ENCODE data around the gene PWWP2B. TPM values are rescaled to one million over a fixed set of nuclear protein-coding genes. Genes with fewer than 3 reads are reported as not detected.

PWWP2B gene
- total RNA-seq, 4 donors from 2014 or later: 45.9 to 129 (median 61.2) TPM

DNA sequence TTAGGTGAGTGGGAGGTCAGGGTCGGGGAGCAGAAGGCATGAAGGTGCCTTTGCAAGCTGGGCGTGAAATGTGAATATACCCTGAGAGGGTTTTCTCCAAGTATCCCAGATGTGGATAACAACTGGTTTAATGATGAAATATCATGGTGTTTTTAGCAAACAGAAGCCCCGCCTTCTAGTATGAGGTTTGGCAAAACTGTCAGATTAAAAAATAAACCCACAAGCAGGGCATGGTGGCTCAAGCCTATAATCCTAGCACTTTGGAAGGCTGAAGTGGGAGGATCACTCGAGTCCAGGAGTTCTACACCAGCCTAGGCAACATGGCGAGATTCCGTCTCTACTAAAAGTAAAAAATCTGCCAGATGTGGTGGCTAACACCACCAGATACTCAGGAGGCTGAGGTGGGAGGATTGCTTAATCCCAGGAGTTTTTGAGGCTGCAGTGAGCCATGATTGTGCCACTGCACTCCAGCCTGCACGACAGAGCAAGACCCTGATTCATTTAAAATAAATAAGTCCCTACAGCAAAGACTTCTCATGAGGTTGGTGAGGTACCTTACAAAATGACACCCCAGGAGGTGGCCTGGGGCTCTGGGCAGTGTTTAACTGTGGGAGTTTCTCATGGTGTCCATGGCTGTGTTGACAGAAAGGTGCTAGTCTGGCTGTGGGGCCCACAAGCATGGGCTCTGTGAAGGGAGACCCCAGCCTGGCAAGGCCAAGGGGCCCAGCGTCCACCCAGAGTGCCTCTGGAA is 6.7 kb upstream of the PWWP2B start:
- 67 to 82% methylated on average over 1 to 8 of the region's 8 CpGs for WGBS, 2 donors (ENCODE audit: low coverage in 1 of 2)
- Histone ChIP-seq H3K27me3 (no peaks in the 10 kb centered on the region), H3K4me3 (no peak overlapping the region), H3K9me3 (no peaks in the 10 kb centered on the region), H3K4me1 (peaks cover 10 to 18% (median 13%) of the 10 kb centered on the region in 4 donors), H3K27ac (no peak overlapping the region), H3K36me3 (no peaks in the 10 kb centered on the region)
- TF ChIP-seq, protein P1, sequence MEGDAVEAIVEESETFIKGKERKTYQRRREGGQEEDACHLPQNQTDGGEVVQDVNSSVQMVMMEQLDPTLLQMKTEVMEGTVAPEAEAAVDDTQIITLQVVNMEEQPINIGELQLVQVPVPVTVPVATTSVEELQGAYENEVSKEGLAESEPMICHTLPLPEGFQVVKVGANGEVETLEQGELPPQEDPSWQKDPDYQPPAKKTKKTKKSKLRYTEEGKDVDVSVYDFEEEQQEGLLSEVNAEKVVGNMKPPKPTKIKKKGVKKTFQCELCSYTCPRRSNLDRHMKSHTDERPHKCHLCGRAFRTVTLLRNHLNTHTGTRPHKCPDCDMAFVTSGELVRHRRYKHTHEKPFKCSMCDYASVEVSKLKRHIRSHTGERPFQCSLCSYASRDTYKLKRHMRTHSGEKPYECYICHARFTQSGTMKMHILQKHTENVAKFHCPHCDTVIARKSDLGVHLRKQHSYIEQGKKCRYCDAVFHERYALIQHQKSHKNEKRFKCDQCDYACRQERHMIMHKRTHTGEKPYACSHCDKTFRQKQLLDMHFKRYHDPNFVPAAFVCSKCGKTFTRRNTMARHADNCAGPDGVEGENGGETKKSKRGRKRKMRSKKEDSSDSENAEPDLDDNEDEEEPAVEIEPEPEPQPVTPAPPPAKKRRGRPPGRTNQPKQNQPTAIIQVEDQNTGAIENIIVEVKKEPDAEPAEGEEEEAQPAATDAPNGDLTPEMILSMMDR (IDR thresholded peaks at IDR 0.05): no peak
- intact Hi-C loops (cut with DNase I; ENCODE audit: low total_unique reads): no loop called here
- in situ Hi-C loops (cut with MboI; ENCODE audit: low pct_ligation_motif_present in 1 of 4, low pct_unique_long_range_greater_than_20kb in 1 of 4, low sequenced_read_pairs in 3 of 4): loop anchor here in 3 of 4 donors (5.0 to 25.0 kb wide), 3 partner anchors 62 to 247 kb away; partner anchors contain the start of gene INPP5A (in 2 of the 3)
- peak; percentile 3 for DNase-seq

DNA sequence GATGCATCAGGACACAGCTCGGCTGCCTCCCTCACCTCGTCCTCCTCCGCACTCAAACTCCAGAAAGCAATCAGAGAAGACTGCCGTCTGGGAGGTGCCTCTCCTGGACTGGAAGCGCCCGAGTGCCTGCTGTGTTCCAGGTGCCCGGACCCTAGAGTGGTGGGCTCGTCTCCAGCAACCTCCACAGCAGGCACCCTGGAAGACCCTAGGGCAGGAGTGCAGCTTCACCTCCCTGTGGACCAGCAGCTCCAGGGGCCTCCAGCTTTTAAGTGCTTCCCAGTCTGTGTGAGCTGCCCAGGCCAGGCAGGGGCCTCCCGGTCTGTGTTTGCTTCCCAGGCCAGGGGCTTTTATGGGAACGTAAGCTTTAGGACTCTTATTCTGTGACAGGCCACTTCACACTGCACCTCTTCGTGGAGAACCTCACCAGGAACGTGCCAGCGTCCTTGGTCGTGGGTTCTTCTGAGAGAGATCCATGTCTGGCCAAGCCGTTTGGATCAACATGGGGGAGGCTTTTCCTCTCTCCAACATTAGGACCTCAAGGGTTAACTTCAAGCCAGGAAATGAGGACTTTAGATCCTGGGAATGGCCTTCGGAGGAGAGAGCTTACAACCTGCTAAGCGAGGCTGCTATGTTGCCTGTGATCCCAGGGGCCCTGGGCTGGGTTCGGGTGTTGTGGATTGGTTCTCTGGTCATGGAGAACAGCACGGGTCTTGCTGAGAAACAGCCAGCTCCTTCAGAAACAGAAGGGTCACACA is 5.9 kb upstream of the PWWP2B start:
- H3K9me3 ChIP-seq: no peaks in the 10 kb centered on the region
- H3K36me3 ChIP-seq: no peaks in the 10 kb centered on the region
- peak; percentile 4 for DNase-seq
- no peak overlapping the region for H3K27ac ChIP-seq
- no peak overlapping the region for H3K4me3 ChIP-seq
- no peaks in the 10 kb centered on the region for H3K27me3 ChIP-seq
- intact Hi-C loops (cut with DNase I; ENCODE audit: low total_unique reads) (no loop called here), in situ Hi-C loops (cut with MboI; ENCODE audit: low pct_ligation_motif_present in 1 of 4, low pct_unique_long_range_greater_than_20kb in 1 of 4, low sequenced_read_pairs in 3 of 4) (loop anchor here in 3 of 4 donors (5.0 to 25.0 kb wide), 3 partner anchors 61 to 246 kb away; partner anchors contain the start of gene INPP5A (in 2 of the 3))
- peaks cover 10 to 25% (median 21%) of the 10 kb centered on the region in 4 donors for H3K4me1 ChIP-seq
- 79% methylated on average over 18 of the region's 19 CpGs; no CpG with 5 or more reads in 1 of the 2 donors for WGBS, 2 donors (ENCODE audit: low coverage in 1 of 2)
- TF ChIP-seq POLR2A (IDR thresholded peaks at IDR 0.05) (no peak), POLR2AphosphoS5 (IDR thresholded peaks at IDR 0.05) (no peak), EP300 (IDR thresholded peaks at IDR 0.05; ENCODE audit: low read depth) (no peak)
- TF ChIP-seq, protein P1 (IDR thresholded peaks at IDR 0.05): no peak

DNA sequence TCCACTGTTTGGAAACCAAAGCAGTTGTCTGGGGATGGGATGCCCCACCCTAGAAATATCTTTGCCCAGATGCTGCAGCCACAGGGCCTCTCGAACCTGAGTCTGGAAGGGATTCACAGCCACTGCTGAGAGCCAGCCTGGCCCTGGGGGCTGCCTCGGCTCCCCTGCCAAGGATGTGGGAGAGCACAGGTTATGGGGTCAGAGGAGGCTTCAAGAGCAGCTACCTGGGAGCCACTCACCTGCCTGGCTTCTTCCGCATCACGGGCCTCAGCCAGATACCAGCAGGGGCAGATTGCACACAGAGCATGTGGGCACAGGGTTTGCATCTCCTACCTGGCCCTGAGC is 5.4 kb upstream of the PWWP2B start:
- peaks cover 10 to 26% (median 22%) of the 10 kb centered on the region in 4 donors for H3K4me1 ChIP-seq
- no peak for TF ChIP-seq POLR2A (IDR thresholded peaks at IDR 0.05)
- in situ Hi-C loops (cut with MboI; ENCODE audit: low pct_ligation_motif_present in 1 of 4, low pct_unique_long_range_greater_than_20kb in 1 of 4, low sequenced_read_pairs in 3 of 4) (loop anchor here in 3 of 4 donors (5.0 to 25.0 kb wide), 3 partner anchors 61 to 246 kb away; partner anchors contain the start of gene INPP5A (in 2 of the 3)), intact Hi-C loops (cut with DNase I; ENCODE audit: low total_unique reads) (loop anchor here (2.0 kb wide), 1 partner anchor 59 kb away; no protein-coding TSS in a partner anchor)
- no peaks in the 10 kb centered on the region for H3K9me3 ChIP-seq
- no peak overlapping the region for H3K27ac ChIP-seq
- no peaks in the 10 kb centered on the region for H3K36me3 ChIP-seq
- H3K4me3 ChIP-seq: no peak overlapping the region
- no peaks in the 10 kb centered on the region for H3K27me3 ChIP-seq
- peak; percentile 5 for DNase-seq
- 95% methylated on average over 4 of the region's 4 CpGs; no CpG with 5 or more reads in 1 of the 2 donors for WGBS, 2 donors (ENCODE audit: low coverage in 1 of 2)

DNA sequence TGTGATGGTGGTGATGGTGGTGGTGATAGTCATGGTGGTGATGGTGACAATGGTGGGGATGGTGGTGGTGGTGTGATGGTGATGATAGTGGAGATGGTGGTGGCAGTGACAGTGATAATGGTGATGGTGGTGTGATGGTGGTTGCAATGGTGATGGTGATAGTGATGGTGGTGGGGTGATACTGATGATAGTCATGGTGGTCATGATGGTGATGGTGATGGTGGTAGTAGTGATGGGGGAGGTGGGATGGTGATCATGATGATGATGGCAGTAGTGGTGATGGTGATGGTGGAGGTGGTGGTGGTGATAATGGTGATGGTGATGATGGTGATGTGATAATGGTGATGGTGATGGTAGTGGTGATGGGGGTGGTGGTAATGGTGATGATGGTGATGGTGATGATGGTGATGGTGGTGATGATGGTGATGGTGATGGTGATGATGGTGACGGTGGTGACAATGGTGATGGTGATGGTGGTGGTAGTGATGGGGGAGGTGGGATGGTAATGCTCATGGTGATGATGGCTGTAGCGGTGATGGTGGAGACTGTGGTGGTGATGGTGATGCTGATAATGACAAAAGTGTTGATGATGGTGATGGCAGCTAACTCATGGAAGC is 4.7 kb upstream of the PWWP2B start:
- Histone ChIP-seq H3K27ac (no peak overlapping the region), H3K4me3 (no peak overlapping the region), H3K36me3 (no peaks in the 10 kb centered on the region), H3K4me1 (peaks cover 10 to 26% (median 22%) of the 10 kb centered on the region in 4 donors), H3K27me3 (no peaks in the 10 kb centered on the region), H3K9me3 (no peaks in the 10 kb centered on the region)
- WGBS, 2 donors (ENCODE audit: low coverage in 1 of 2): 91 to 95% methylated on average over 2 of the region's 2 CpGs
- in situ Hi-C loops (cut with MboI; ENCODE audit: low pct_ligation_motif_present in 1 of 4, low pct_unique_long_range_greater_than_20kb in 1 of 4, low sequenced_read_pairs in 3 of 4) (loop anchor here in 3 of 4 donors (5.0 to 25.0 kb wide), 3 partner anchors 60 to 245 kb away; partner anchors contain the start of gene INPP5A (in 2 of the 3)), intact Hi-C loops (cut with DNase I; ENCODE audit: low total_unique reads) (loop anchor here (2.0 kb wide), 1 partner anchor 59 kb away; no protein-coding TSS in a partner anchor)
- peak; percentile 0 for DNase-seq
- TF ChIP-seq POLR2A (IDR thresholded peaks at IDR 0.05) (no peak), POLR2AphosphoS5 (IDR thresholded peaks at IDR 0.05) (no peak), EP300 (IDR thresholded peaks at IDR 0.05; ENCODE audit: low read depth) (no peak)
- TF ChIP-seq, protein P1 (IDR thresholded peaks at IDR 0.05): no peak
